ENCODE measurements around the gene C14orf39.
"Not testable (repeated sequence)": the region's sequence is repeated elsewhere in the genome, so short reads cannot be mapped to it uniquely, and the experiment has no call there.

Gene C14orf39

DNA sequence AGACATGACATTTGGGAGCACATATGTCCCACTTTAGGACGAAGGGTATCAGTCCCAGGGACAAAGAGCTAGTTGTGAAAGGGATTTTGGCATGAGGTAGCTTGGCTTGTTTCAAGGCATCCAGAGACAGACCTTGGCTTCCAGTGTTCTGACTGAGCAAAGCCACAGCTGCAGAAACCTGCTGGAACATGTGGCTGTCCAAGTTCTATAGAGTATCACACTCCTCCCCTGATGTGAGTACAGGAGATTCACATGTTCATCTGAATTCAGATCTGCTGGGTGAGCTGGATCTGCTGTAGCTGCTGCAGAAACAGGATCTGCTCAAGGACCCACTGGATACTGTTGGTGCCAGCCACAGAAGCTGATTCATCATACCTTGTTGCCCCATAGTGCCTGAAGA, 10.1 kb upstream of the C14orf39 start:
- no peak for DNase-seq (ENCODE audit: low spot score)

DNA sequence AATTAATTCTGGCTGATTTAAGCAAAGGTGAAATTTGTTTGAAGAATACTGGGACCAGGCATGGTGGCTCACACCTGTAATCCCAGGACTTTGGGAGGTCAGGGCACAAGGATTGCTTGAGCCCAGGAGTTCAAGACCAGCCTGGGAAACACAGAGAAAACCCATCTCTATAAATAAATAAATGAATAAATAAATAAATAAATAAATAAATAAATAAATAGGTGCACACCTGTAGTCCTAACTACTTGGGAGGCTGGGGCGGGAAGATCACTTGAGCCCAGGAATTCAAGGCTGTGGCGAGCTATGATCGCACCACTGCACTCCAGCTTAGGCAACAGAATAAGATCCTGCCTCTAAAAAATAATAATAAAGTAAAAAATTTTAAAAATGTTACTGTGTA, 4.4 kb upstream of the C14orf39 start:
- no peak for DNase-seq (ENCODE audit: low spot score)

DNA sequence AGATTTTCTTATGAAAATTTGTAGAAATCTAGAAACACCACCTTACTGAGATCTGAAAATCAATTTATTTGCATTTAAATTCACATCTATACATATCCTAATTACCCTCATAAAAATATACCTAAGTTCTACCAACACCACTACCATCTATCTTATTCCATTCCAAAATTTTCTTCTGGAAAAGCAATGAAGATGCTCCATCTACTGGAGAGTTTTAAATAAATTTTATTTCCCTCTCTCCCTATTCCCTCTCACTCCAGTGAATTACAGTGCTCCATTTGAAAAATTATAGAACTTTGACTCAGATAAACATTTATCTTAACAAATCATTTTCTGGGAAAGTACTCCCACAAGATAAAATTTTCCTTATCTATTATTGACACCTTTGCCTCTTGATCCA, 2.3 kb upstream of the C14orf39 start:
- DNase-seq (ENCODE audit: low spot score): peak; percentile 8

DNA sequence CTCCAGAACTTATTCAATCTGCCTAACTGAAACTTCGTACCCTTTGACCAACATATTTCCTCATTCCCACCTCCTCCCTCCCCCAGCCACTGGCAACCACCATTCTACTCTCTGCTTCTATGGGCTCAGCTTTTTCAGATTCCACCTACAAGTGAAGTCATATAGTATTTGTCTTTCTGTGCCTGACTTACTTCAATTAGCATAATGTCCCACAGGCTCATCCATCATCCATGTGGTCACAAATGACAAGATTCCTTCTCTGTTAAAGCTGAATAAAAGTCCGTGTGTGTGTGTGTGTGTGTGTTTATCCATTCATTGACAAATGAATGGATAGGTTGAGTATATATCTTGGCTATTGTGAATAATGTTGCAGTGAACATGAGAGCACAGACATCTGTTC, 1.3 kb upstream of the C14orf39 start:
- DNase-seq (ENCODE audit: low spot score): no peak

DNA sequence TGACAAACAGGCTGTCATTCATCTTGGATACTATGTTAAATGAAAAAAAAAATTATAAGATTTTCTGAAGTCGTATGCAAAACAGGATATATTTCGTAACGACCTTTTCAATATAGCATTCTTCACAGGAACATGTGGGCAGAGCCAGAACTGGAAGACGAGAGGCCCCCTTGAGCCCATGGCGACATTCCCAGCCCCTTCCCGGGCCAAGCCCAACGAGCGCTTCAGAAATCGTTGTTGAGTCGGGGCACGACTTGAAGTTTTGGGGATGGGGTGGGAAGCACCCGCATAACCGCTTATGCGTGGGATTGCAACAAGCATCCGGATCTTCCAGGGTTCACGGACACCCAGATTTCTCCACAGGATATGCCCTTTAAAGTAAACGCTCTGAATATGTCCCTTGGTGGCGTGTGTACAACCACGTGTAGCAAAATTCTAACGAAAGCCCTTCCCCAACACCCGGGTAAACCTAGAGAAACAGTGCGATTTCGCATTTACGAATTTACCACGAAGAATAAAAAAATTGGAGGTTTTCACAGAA, 736 bp downstream of the C14orf39 start:
- DNase-seq (ENCODE audit: low spot score): no peak

DNA sequence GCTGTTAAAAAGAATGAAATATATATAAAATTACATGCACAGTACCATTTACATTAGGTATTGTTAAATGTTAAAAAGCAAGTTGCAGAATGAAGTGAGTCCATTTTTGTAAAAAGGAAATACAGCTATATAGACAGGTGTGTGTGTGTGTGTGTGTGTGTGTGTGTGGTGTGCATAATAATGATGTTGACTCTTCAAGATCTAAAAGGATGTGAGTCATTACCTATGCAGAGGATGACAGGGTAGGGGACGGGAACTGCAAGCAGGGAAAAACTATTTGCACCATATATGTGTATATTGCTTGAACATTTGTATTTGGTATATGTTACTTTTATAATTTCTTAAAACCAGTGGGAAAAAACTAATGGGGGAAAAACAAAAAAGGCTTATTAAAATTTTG, 3.1 kb downstream of the C14orf39 start:
- DNase-seq (ENCODE audit: low spot score): no peak

DNA sequence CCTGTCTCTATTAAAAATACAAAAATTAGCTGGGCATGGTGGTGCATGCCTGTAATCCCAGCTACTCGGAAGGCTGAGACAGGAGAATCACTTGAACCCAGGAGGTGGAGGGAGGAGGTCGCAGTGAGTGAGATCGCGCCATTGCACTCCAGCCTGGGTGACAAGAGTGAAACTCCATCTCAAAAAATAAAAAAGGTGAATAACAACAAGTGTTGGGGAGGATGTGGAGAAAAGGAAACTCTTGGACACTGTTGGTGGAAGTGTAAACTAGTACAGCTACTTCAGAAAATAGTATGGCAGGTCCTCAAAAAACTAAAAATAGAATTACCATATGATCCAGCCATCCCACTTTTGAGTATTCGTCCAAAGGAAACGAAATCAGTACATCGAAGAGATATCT, 5.6 kb downstream of the C14orf39 start:
- not testable (repeated sequence) for DNase-seq (ENCODE audit: low spot score)

DNA sequence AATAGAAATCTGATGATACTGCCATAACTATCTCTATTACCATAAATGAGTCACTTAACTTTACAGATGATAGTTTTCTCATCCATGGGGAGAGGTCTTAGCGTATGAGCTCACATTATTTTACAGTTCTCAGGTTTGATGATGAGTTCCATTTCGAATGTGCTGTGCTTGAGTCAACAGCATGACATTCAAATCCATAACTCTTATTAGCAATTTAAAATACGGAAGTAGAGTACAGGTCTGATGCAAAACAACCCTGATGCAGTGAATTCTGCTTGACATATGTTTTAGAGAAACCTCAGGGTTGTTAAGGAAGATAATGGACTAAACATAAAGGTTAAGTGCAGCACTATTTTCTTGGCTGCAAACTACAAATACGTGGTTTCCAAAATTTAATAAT, 30.0 kb downstream of the C14orf39 start:
- no peak for DNase-seq (ENCODE audit: low spot score)

DNA sequence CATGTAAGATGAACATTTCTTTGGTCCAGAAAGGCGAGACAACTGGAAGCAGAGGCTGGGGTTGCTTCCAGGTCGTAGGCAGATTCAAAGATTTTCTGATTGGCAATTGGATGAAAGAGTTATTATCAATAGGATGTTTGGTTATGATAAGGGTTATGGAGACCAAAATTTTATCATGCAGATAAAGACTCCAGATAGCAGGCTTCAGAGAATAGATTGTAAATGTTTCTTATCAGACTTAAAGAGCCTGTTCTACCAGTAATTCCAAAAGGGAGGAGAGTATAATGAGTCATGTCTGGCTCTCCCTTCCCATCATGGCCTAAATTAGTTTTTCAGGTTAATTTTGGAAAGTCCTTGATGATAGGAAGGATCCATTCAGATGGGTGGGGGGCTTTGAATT, 55.6 kb downstream of the C14orf39 start:
- DNase-seq (ENCODE audit: low spot score): no peak

DNA sequence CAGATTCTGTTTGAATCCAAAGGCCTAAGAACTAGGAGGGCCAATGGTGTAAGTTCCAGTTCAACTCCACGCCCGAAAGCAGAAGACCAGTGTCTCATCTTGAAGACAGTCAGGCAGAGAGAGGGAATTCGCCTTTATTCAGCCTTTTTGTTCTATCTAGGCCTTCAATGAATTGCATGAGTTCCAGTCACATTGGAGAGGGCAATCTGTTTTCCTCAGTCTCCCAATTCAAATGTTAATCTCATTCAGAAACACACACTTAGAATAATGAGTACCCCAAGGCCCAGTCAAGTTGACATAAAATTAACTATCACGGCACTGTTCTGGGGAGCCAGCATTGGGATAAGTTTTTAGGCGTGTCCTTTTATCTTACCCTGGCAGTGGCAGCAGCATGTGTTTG, 65.8 kb downstream of the C14orf39 start:
- no peak for DNase-seq (ENCODE audit: low spot score)

DNA sequence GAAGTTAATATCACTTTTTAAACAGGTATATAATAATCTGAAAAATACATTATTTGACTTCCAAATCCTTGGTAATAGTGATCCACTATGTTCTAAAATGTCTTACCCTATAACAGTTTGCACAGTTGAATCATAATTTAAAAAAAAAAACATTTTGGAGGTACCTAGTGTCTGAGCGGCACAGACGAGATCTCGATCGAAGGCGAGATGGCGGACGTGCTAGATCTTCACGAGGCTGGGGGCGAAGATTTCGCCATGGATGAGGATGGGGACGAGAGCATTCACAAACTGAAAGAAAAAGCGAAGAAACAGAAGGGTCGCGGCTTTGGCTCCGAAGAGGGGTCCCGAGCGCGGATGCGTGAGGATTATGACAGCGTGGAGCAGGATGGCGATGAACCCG, 88.3 kb downstream of the C14orf39 start:
- DNase-seq (ENCODE audit: low spot score): not testable (repeated sequence)

DNA sequence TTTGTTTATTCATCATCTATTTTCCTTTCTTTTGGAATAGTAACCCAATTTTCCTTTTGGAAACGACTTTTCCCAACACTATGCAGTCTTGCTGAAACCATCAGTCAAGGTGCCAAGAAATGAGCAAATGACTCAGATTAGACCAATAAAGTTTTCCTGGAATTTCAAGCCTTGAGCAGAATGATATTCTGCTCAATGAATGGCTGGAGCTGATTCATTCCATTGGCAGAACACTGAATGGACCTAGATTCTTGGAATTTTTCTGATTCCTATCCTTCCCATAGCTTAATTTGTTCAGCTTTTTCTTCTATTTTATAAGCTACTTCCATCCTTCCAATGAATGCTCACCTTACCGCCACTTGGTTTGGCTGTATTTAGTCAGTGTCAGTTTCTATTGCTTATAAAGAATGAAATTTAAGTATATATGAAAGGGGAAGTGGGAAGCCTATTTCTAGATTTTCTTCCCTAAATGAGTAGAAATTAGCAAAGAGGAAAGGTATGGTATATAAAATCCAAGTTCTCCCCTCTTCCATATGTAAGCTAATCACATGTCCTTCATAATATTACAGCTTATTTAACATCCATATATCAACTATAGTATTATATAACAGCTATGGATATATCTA, 89.0 kb downstream of the C14orf39 start:
- DNase-seq (ENCODE audit: low spot score): no peak
